Choroid plexus epithelial cell (primary cell): Measurements from ENCODE around the gene LARGE1.
A peak's percentile ranks its signal among the peaks of the same experiment; 100 is the strongest.

Experiments used
- DNase-seq: peaks from one replicate; pipeline ENCODE4 v3.0.0-alpha.2; 2010; ENCODE audit warnings: low read depth
- H3K4me3 ChIP-seq: 2 replicates; pipeline ENCODE4 v1.5.1; 2011; ENCODE audit warnings: low read depth, mild to moderate bottlenecking, control low read depth, low read length, moderate library complexity
- CTCF ChIP-seq: conservative IDR thresholded peaks from 2 replicates; pipeline ENCODE4 v1.5.1; 2011; ENCODE audit warnings: low read depth, mild to moderate bottlenecking, control low read depth, inconsistent platforms, low read length, moderate library complexity

Gene LARGE1

GRCh38 chr22:33831207-33831606, 89.1 kb downstream of the LARGE1 start:
- no peak overlapping the region for H3K4me3 ChIP-seq
- no peak for DNase-seq
- no peak for TF ChIP-seq CTCF

- no peak overlapping the region for H3K4me3 ChIP-seq
- no peak for TF ChIP-seq CTCF
- DNase-seq = no peak
These were observed 90.6 kb downstream of the LARGE1 start for GRCh38 chr22:33829546-33830280.

- no peak for TF ChIP-seq CTCF
- no peak overlapping the region for H3K4me3 ChIP-seq
- DNase-seq = no peak
These were observed 92.0 kb downstream of the LARGE1 start for GRCh38 chr22:33828302-33828701.

- TF ChIP-seq CTCF = no peak
- H3K4me3 ChIP-seq = no peak overlapping the region
These were observed 94.5 kb downstream of the LARGE1 start for GRCh38 chr22:33825761-33826160.

GRCh38 chr22:33823552-33823951, 96.7 kb downstream of the LARGE1 start:
- H3K4me3 ChIP-seq = no peak overlapping the region
- no peak for TF ChIP-seq CTCF
- DNase-seq = peak; percentile 37

More at GRCh38 chr22:33825761-33826160, 94.5 kb downstream of the LARGE1 start:
- no peak for DNase-seq

- no peak for DNase-seq
- TF ChIP-seq CTCF = no peak
- H3K4me3 ChIP-seq = no peak overlapping the region
These were observed 99.0 kb downstream of the LARGE1 start for GRCh38 chr22:33821290-33821689.

- no peak overlapping the region for H3K4me3 ChIP-seq
- DNase-seq = no peak
- TF ChIP-seq CTCF = no peak
These were observed 100.5 kb downstream of the LARGE1 start for GRCh38 chr22:33819743-33820142.
